Measurements from ENCODE around the gene PPM1B. TPM values are rescaled to one million over a fixed set of nuclear protein-coding genes. Genes with fewer than 3 reads are reported as not detected.

The PPM1B gene
- total and polyA plus RNA-seq, 2 of the 13 experiments (the other 11 are each of a cell fraction or from before 2014, with no cell fraction given): 24.4 to 25.0 TPM

DNA sequence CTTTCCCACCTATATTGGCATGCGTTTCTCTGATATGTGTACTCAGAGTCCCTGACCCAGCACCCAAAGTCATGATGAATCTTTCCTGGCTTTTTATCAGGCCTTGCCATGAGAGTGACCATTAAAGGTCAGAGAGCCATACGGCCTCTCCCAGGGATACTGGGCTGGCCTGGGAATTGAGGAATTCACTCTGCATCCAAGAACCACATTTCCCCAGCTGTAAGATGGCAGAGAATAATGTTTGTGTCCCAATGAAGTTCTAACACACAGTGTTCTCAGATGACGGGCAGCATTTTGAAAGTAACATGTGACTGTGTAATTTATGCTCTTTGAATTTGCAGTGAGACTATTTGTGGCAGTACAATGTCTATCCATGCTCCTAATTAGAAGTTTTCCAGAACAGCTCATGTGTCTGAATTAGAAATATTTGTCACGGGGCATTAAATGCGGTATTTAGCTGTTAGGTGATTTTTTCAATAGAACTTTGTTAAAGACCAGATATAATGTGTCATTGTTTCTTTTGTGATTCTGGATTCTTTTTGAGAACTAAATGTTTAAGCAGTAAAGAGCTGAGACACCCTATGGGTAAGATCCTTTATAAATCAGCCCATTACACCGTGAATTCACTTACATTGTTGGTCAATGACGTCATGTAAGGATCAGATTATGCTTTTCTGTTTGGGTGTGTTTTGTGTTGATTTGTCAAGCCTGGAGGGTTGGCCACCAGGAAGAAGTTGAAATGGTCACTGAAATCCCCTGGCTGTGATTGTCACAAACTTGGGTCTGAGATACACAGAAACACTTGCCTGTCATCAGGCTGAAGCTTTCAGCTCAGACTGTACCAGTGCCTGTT is 99.3 kb downstream of the PPM1B start:
- CTCF ChIA-PET (ENCODE audit: low intra/inter-chr PET ratio, low total read pairs): no interaction called here
- 34% methylated on average over 7 of the region's 7 CpGs for WGBS (ENCODE audit: low lambda C conversion rate)
- H3K4me2 ChIP-seq (ENCODE audit: low read depth, low read length): no peak overlapping the region

DNA sequence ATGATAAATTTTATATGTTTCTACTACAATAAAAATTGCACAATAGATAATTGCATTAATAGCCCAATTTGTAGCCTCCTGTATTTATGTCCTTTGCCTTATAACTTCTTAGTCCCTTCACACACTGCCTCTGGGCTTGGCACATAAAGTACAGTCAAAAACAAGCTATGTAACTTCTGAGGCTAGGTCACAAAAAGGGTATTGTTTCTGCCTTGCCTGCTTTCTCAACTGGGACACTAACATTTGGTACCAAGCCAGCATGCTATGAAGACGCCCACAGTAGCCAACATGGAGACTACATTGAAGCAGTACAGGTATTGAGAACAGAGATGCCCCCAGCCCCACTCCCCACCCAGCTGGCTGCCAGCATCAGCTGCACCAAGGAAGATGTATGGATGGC is 101.2 kb downstream of the PPM1B start:
- no peak overlapping the region for H3K27ac ChIP-seq (ENCODE audit: extremely low read length, insufficient read depth, low read length)
- no peak for TF ChIP-seq MYNN (CRISPR knock-in tag; IDR thresholded peaks at IDR 0.05; ENCODE audit: low read depth)
- no peak for TF ChIP-seq ZKSCAN5 (CRISPR knock-in tag; IDR thresholded peaks at IDR 0.05)
- TF ChIP-seq ZNF652 (CRISPR knock-in tag; IDR thresholded peaks at IDR 0.05; ENCODE audit: borderline replicate concordance, low read depth): no peak
- TF ChIP-seq, protein P1, sequence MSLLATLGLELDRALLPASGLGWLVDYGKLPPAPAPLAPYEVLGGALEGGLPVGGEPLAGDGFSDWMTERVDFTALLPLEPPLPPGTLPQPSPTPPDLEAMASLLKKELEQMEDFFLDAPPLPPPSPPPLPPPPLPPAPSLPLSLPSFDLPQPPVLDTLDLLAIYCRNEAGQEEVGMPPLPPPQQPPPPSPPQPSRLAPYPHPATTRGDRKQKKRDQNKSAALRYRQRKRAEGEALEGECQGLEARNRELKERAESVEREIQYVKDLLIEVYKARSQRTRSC (CRISPR knock-in tag; IDR thresholded peaks at IDR 0.05; ENCODE audit: low read depth): no peak
- TF ChIP-seq ZNF143 (CRISPR knock-in tag; IDR thresholded peaks at IDR 0.05): no peak
- no peak for TF ChIP-seq RFXAP (CRISPR knock-in tag; IDR thresholded peaks at IDR 0.05; ENCODE audit: borderline replicate concordance)
- TF ChIP-seq NFYC (CRISPR knock-in tag; IDR thresholded peaks at IDR 0.05): no peak
- TF ChIP-seq, protein P2, sequence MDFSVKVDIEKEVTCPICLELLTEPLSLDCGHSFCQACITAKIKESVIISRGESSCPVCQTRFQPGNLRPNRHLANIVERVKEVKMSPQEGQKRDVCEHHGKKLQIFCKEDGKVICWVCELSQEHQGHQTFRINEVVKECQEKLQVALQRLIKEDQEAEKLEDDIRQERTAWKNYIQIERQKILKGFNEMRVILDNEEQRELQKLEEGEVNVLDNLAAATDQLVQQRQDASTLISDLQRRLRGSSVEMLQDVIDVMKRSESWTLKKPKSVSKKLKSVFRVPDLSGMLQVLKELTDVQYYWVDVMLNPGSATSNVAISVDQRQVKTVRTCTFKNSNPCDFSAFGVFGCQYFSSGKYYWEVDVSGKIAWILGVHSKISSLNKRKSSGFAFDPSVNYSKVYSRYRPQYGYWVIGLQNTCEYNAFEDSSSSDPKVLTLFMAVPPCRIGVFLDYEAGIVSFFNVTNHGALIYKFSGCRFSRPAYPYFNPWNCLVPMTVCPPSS (IDR thresholded peaks at IDR 0.05): no peak

More for the DNA sequence above, 99.3 kb downstream of the PPM1B start:
- POLR2A ChIA-PET: no interaction called here
- Histone ChIP-seq H3K79me2 (ENCODE audit: insufficient read depth, low read length) (no peaks in the 10 kb centered on the region), H3K9me3 (ENCODE audit: low read length) (no peaks in the 10 kb centered on the region), H3K36me3 (replicated peaks in 1 of 2; ENCODE audit: control insufficient read depth in 1 of 2, insufficient read depth in 2 of 2, low read length in 2 of 2) (no peaks in the 10 kb centered on the region), H3K4me1 (ENCODE audit: insufficient read depth, low read length) (no peaks in the 10 kb centered on the region), H3K4me3 (replicated peaks in 1 of 3; ENCODE audit: insufficient read depth in 1 of 3, low read depth in 2 of 3, low read length in 3 of 3) (no peak overlapping the region), H3K27ac (ENCODE audit: extremely low read length, insufficient read depth, low read length) (no peak overlapping the region), H3K9ac (ENCODE audit: insufficient read depth, low read depth, low read length) (no peak overlapping the region), H3K27me3 (ENCODE audit: control insufficient read depth in 1 of 2, insufficient read depth in 2 of 2, low read length in 2 of 2) (no peaks in the 10 kb centered on the region; a peak in 1 of 5 replicates), H4K20me1 (ENCODE audit: insufficient read depth, low read length) (no peaks in the 10 kb centered on the region), H2AFZ (ENCODE audit: low read length) (no peak overlapping the region)
- no peak for FAIRE-seq
- intact Hi-C loops (cut with micrococcal nuclease; ENCODE audit: unreplicated experiment) (no loop called here), in situ Hi-C loops (cut with HindIII; ENCODE audit: extremely low pct_ligation_motif_present, low pct_unique_long_range_greater_than_20kb) (no loop called here)
- no peak for DNase-seq (ENCODE audit: low spot score)
- no TSS peak for BruUV-seq (replicated peaks)
- ATAC-seq: no peak
- TF ChIP-seq, protein P3, sequence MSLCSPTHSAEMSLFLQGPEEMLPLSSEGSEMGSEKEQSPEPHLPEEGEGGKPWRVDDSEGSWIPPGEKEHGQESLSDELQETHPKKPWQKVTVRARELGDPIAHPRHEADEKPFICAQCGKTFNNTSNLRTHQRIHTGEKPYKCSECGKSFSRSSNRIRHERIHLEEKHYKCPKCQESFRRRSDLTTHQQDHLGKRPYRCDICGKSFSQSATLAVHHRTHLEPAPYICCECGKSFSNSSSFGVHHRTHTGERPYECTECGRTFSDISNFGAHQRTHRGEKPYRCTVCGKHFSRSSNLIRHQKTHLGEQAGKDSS (CRISPR knock-in tag; IDR thresholded peaks at IDR 0.05; ENCODE audit: borderline replicate concordance, low read depth): no peak
- TF ChIP-seq CREB1 (IDR thresholded peaks at IDR 0.05) (peak; percentile 96), CREB1 (CRISPR knock-in tag; IDR thresholded peaks at IDR 0.05) (no peak), ATF7 (IDR thresholded peaks at IDR 0.05) (peak; percentile 99), ATF7 (CRISPR knock-in tag; IDR thresholded peaks at IDR 0.05) (no peak)

More for the DNA sequence above, 101.2 kb downstream of the PPM1B start:
- ATAC-seq (no peak), FAIRE-seq (no peak), DNase-seq (ENCODE audit: low spot score) (no peak)
- in situ Hi-C loops (cut with HindIII; ENCODE audit: extremely low pct_ligation_motif_present, low pct_unique_long_range_greater_than_20kb): no loop called here
- Histone ChIP-seq H3K27me3 (ENCODE audit: control insufficient read depth in 1 of 2, insufficient read depth in 2 of 2, low read length in 2 of 2) (no peaks in the 10 kb centered on the region), H2AFZ (ENCODE audit: low read length) (no peak overlapping the region), H3K4me2 (ENCODE audit: low read depth, low read length) (no peak overlapping the region), H3K9ac (ENCODE audit: insufficient read depth, low read depth, low read length) (no peak overlapping the region), H3K4me3 (replicated peaks in 1 of 3; ENCODE audit: insufficient read depth in 1 of 3, low read depth in 2 of 3, low read length in 3 of 3) (no peak overlapping the region), H3K79me2 (ENCODE audit: insufficient read depth, low read length) (no peaks in the 10 kb centered on the region), H3K9me3 (ENCODE audit: low read length) (no peaks in the 10 kb centered on the region), H3K36me3 (replicated peaks in 1 of 2; ENCODE audit: control insufficient read depth in 1 of 2, insufficient read depth in 2 of 2, low read length in 2 of 2) (no peaks in the 10 kb centered on the region), H4K20me1 (ENCODE audit: insufficient read depth, low read length) (no peaks in the 10 kb centered on the region), H3K4me1 (ENCODE audit: insufficient read depth, low read length) (peaks cover 2% of the 10 kb centered on the region)
- POLR2A ChIA-PET: interaction anchor here (0.5 to 1.1 kb wide), 2 partner anchors 22 to 563 kb away, joined by 3 read pairs; no protein-coding TSS in a partner anchor
- no TSS peak for BruUV-seq (replicated peaks)
- intact Hi-C loops (cut with micrococcal nuclease; ENCODE audit: unreplicated experiment): no loop called here
- 6% methylated on average over 1 of the region's 1 CpG for WGBS (ENCODE audit: low lambda C conversion rate)
- CTCF ChIA-PET (ENCODE audit: low intra/inter-chr PET ratio, low total read pairs): no interaction called here
